ENCODE results near the gene ZNF827. TPM values are rescaled to one million over a fixed set of nuclear protein-coding genes. Genes with fewer than 3 reads are reported as not detected.

The ZNF827 gene
- total and polyA plus RNA-seq, 2 of the 8 experiments (the other 6 are each of a cell fraction or from before 2014, with no cell fraction given): 25.3 to 26.2 TPM

DNA sequence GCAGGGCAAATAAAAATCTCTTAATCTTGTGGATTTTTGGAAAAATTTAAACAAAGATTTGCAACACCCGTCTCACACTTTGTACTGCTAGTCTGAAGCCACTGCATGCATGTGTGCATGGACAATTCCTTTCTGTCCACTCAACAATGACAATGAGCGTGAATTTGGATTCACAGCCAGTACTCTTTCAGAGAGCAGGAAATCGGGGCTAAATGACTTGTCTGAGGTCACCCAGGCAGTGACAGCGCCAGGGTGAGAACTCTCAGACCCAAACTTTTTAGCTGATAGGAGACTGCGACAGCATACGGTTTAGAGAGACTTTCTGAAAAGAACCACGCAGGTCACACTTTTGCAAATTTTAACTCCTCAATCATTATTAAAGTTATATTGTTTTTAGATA is 90.9 kb downstream of the ZNF827 start:
- 85% methylated on average over 7 of the region's 7 CpGs; no CpG with 5 or more reads in 1 of the 2 experiments for WGBS, 2 experiments (ENCODE audit: extremely low coverage in 1 of 2, insufficient coverage in 1 of 2, insufficient read length in 1 of 2, insufficient replicate concordance in 2 of 2, low coverage in 1 of 2, low lambda C conversion rate in 2 of 2, missing lambda C conversion rate in 1 of 2)
- no peak overlapping the region for H4K5ac ChIP-seq (ENCODE audit: insufficient read length, low read depth, low read length)
- H2AFZ ChIP-seq (ENCODE audit: low read length): no peak overlapping the region
- no peak overlapping the region for H2BK120ac ChIP-seq (replicated peaks; ENCODE audit: low read depth, low read length)
- no peak overlapping the region for H3K4ac ChIP-seq (replicated peaks; ENCODE audit: insufficient read length, low read depth, low read length)
- H2BK15ac ChIP-seq (ENCODE audit: low read length): no peak overlapping the region
- H3K4me1 ChIP-seq (replicated peaks in 1 of 4; ENCODE audit: control insufficient read depth in 3 of 4, insufficient read depth in 4 of 4, low read length in 3 of 4): 0 out of 7 replicates have a peak, but pooled peaks cover 0 to 3% (median under 1%) of the 10 kb centered on the region in 4 experiments
- H3K18ac ChIP-seq (ENCODE audit: extremely low read depth, low read length): no peak overlapping the region
- no peak overlapping the region for H3K14ac ChIP-seq (ENCODE audit: insufficient read length)
- no peak overlapping the region for H3K4me2 ChIP-seq (ENCODE audit: insufficient read depth in 1 of 2, low read depth in 2 of 2, low read length in 2 of 2)
- H3K9ac ChIP-seq (replicated peaks in 1 of 4; ENCODE audit: extremely low read depth in 1 of 4, low read depth in 3 of 4, low read length in 3 of 4): no peak overlapping the region
- H3K27me3 ChIP-seq (replicated peaks in 1 of 4; ENCODE audit: control insufficient read depth in 3 of 4, extremely low read depth in 1 of 4, insufficient read depth in 3 of 4, low read length in 3 of 4): no peaks in the 10 kb centered on the region
- H3K79me1 ChIP-seq (ENCODE audit: low read depth, low read length): no peaks in the 10 kb centered on the region
- no peaks in the 10 kb centered on the region for H4K20me1 ChIP-seq (replicated peaks in 1 of 2; ENCODE audit: control insufficient read depth in 1 of 2, insufficient read depth in 2 of 2, low read length in 2 of 2)
- H3K23ac ChIP-seq (ENCODE audit: insufficient read length): no peak overlapping the region
- no peak overlapping the region for H2BK5ac ChIP-seq (ENCODE audit: low read depth, low read length)
- H2BK20ac ChIP-seq (ENCODE audit: low read length): no peak overlapping the region
- no peak overlapping the region for H2AK5ac ChIP-seq (ENCODE audit: low read depth, low read length)
- ChIA-PET POLR2A (ENCODE audit: partially characterized antibody) (interaction anchor here (1.0 kb wide), 1 partner anchor 13 kb away, joined by 3 read pairs; no protein-coding TSS in a partner anchor), CTCF (ENCODE audit: partially characterized antibody) (interaction anchor here (0.6 to 1.5 kb wide), 2 partner anchors 19 to 525 kb away, joined by 4 to 5 read pairs; no protein-coding TSS in a partner anchor)
- H3K9me3 ChIP-seq (ENCODE audit: insufficient read depth in 2 of 2, low read depth in 1 of 2, low read length in 1 of 2): no peaks in the 10 kb centered on the region
- no peak overlapping the region for H4K8ac ChIP-seq (ENCODE audit: extremely low read depth, insufficient read depth, low read length)
- H3K4me3 ChIP-seq (ENCODE audit: extremely low read depth in 1 of 4, insufficient read depth in 2 of 4, low read depth in 3 of 4, low read length in 4 of 4): no peak overlapping the region
- no peak overlapping the region for H3K27ac ChIP-seq (ENCODE audit: low read depth, low read length)
- DNase-seq (ENCODE audit: low read depth in 1 of 2, low spot score in 2 of 2) (no peak), FAIRE-seq (no peak)
- no peaks in the 10 kb centered on the region for H3K23me2 ChIP-seq (ENCODE audit: low read depth, low read length)
- H3K79me2 ChIP-seq (ENCODE audit: control insufficient read depth in 1 of 2, insufficient read depth in 2 of 2, low read length in 2 of 2): peaks cover 0 to 1% of the 10 kb centered on the region in 2 experiments; a peak in 1 of 4 replicates
- peaks cover 2 to 26% (median 8%) of the 10 kb centered on the region in 4 experiments; a peak in 5 of 8 replicates for H3K36me3 ChIP-seq (ENCODE audit: control insufficient read depth in 2 of 4, insufficient read depth in 4 of 4, low read length in 3 of 4)
- H3K56ac ChIP-seq (replicated peaks; ENCODE audit: insufficient read length, low read depth, low read length): no peak overlapping the region
- H2BK12ac ChIP-seq (ENCODE audit: low read depth, low read length): no peak overlapping the region
- no peak overlapping the region for H4K91ac ChIP-seq (replicated peaks; ENCODE audit: insufficient read length, low read length)
- TF ChIP-seq EZH2 (IDR thresholded peaks at IDR 0.05; ENCODE audit: low read depth, low read length, severe bottlenecking): no peak
- TF ChIP-seq NANOG (IDR thresholded peaks at IDR 0.05; ENCODE audit: insufficient read depth, low read depth, low read length, poor library complexity, severe bottlenecking): no peak
- TF ChIP-seq SP2 (IDR thresholded peaks at IDR 0.05; ENCODE audit: low read length): no peak
- TF ChIP-seq, protein P1, sequence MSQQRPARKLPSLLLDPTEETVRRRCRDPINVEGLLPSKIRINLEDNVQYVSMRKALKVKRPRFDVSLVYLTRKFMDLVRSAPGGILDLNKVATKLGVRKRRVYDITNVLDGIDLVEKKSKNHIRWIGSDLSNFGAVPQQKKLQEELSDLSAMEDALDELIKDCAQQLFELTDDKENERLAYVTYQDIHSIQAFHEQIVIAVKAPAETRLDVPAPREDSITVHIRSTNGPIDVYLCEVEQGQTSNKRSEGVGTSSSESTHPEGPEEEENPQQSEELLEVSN (IDR thresholded peaks at IDR 0.05): no peak
- no peak for TF ChIP-seq BCL11A (IDR thresholded peaks at IDR 0.05; ENCODE audit: low read depth in 2 of 2, low read length in 2 of 2)
- no peak for TF ChIP-seq EGR1 (IDR thresholded peaks at IDR 0.05; ENCODE audit: borderline replicate concordance, low read depth, low read length)
- TF ChIP-seq BRCA1 (IDR thresholded peaks at IDR 0.05; ENCODE audit: low read depth, low read length): no peak
- TF ChIP-seq RAD21 (IDR thresholded peaks at IDR 0.05 in 1 of 2, conservative IDR thresholded peaks at IDR 0.05 in 1 of 2; ENCODE audit: low read depth in 2 of 2, low read length in 2 of 2): no peak

Measured in H1 (cell line).